ENCODE results near the gene GREB1. TPM values are rescaled to one million over a fixed set of nuclear protein-coding genes. Genes with fewer than 3 reads are reported as not detected.
A peak's percentile ranks its signal among the peaks of the same experiment; 100 is the strongest.

The GREB1 gene
- total and polyA plus RNA-seq, 2 of the 13 experiments (the other 11 are each of a cell fraction or from before 2014, with no cell fraction given), result 31.3 to 61.2 TPM

DNA sequence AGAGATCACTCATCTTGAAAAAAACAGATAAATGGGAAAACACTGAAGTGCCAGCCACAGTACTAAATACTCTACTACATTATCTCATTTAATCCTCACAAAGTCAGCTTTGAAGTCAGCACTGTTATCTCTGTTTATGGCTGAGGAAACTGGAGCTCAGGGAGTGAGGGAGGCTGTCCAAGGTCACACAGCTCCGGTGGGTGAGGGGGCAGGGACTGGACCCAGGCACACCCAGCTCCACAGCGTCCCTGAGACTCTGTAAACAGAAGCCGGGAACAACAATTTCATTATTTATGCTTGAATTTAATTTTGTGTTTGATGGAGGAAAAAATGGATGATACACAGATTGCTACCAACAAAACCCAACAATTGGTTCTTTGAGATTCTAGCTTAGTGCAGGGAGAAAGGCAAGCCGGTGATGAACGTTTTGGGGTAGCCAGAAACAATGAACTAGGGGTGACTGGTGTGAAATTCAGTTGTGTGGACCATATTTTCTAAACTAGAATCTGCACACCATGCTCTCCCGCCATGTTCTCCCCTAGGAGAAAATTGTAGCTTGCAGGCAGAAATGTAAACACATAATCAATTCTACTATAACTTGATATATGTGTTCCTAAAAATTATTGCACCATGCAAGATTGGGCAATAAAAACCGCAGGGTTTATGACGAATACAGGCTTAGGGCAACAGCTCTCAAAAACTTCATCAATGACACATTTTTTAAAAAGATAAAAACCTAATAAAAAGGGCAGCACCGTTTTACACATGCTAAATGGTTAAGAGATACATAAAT, at the start of gene GREB1 (continued):
- no peak for TF ChIP-seq ZNF564 (CRISPR knock-in tag; IDR thresholded peaks at IDR 0.05)
- no peak for TF ChIP-seq HDAC6 (IDR thresholded peaks at IDR 0.05; ENCODE audit: low read depth, low read length)
- no peak for TF ChIP-seq ZNF124 (CRISPR knock-in tag; IDR thresholded peaks at IDR 0.05)
- TF ChIP-seq, protein P1, sequence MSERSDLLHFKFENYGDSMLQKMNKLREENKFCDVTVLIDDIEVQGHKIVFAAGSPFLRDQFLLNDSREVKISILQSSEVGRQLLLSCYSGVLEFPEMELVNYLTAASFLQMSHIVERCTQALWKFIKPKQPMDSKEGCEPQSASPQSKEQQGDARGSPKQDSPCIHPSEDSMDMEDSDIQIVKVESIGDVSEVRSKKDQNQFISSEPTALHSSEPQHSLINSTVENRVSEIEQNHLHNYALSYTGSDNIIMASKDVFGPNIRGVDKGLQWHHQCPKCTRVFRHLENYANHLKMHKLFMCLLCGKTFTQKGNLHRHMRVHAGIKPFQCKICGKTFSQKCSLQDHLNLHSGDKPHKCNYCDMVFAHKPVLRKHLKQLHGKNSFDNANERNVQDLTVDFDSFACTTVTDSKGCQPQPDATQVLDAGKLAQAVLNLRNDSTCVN (CRISPR knock-in tag; IDR thresholded peaks at IDR 0.05; ENCODE audit: borderline replicate concordance), result peak; percentile 24; the same call in 1 of the 2 replicates
- TF ChIP-seq KMT2A (CRISPR knock-in tag; IDR thresholded peaks at IDR 0.05), result no peak; the same call in 1 of the 2 replicates
- peak; percentile 84 for TF ChIP-seq ZSCAN9 (CRISPR knock-in tag; IDR thresholded peaks at IDR 0.05; ENCODE audit: borderline replicate concordance)
- TF ChIP-seq ZNF652 (CRISPR knock-in tag; IDR thresholded peaks at IDR 0.05; ENCODE audit: borderline replicate concordance, low read depth), result peak; percentile 61; the same call in 1 of the 2 replicates
- peak; percentile 56 for TF ChIP-seq ZSCAN31 (CRISPR knock-in tag; IDR thresholded peaks at IDR 0.05; ENCODE audit: low read depth)
- TF ChIP-seq ELF1 (CRISPR knock-in tag; IDR thresholded peaks at IDR 0.05), result no peak
- 0 out of 2 replicates have a peak, but pooled peaks have one; percentile 53 for TF ChIP-seq TCF7L2 (IDR thresholded peaks at IDR 0.05; ENCODE audit: low read depth, low read length)
- no peak for TF ChIP-seq SMAD1 (CRISPR knock-in tag; IDR thresholded peaks at IDR 0.05; ENCODE audit: borderline replicate concordance, low read depth)
- no peak for TF ChIP-seq KDM5B (CRISPR knock-in tag; IDR thresholded peaks at IDR 0.05; ENCODE audit: borderline replicate concordance)
- no peak for TF ChIP-seq SSRP1 (CRISPR knock-in tag; IDR thresholded peaks at IDR 0.05)
- TF ChIP-seq KLF15 (CRISPR knock-in tag; IDR thresholded peaks at IDR 0.05; ENCODE audit: borderline replicate concordance), result no peak

Data from HepG2 (cell line).